A549 (cell line): Measurements from ENCODE around the gene RRP15.

Source experiments
- CTCF ChIP-seq: fragments of >200 bp; sonication (Bioruptor Twin); formaldehyde crosslinking; IDR thresholded peaks from 3 replicates; pipeline ENCODE4 v1.5.1; 2016
- HDAC2 ChIP-seq: fragments of 200-600 bp; sonication (generic); IDR thresholded peaks from 2 replicates; pipeline ENCODE4 v1.6.1; 2016
- JUN ChIP-seq, 2 experiments: fragments of >200 bp; sonication (Bioruptor Twin); formaldehyde crosslinking; IDR thresholded peaks; 2 replicates in 1 of 2; 3 replicates in 1 of 2; pipeline ENCODE4 v1.6.1; 2016 to 2017
- KDM5A ChIP-seq: fragments of 200-600 bp; sonication (generic); IDR thresholded peaks from 2 replicates; pipeline ENCODE4 v1.6.1; 2016; ENCODE audit warnings: antibody characterized with exemption, mild to moderate bottlenecking
- MAFK ChIP-seq: fragments of 450-650 bp; IDR thresholded peaks from 2 replicates; pipeline ENCODE4 v1.6.1; 2014; ENCODE audit not compliant: partially characterized antibody
- SMC3 ChIP-seq: fragments of >200 bp; sonication (Bioruptor Twin); formaldehyde crosslinking; IDR thresholded peaks from 3 replicates; pipeline ENCODE4 v1.6.1; 2018; ENCODE audit warnings: inconsistent platforms

GRCh38 chr1:218336328-218336727 is 51.2 kb downstream of the RRP15 start:
- TF ChIP-seq JUN (IDR thresholded peaks at IDR 0.05): peak in 1 of 2 experiments; percentile 41; a peak in 1 of 5 replicates
- no peak for TF ChIP-seq CTCF
- no peak for TF ChIP-seq SMC3
- TF ChIP-seq KDM5A: no peak
- no peak for TF ChIP-seq HDAC2
- no peak for TF ChIP-seq MAFK
